ENCODE data around the gene ZBTB4.

Gene ZBTB4

GRCh38 chr17:7418472-7419152 lies 60.8 kb downstream of the ZBTB4 start:
- no peak for DNase-seq

- DNase-seq = no peak
These were observed 62.3 kb downstream of the ZBTB4 start for GRCh38 chr17:7417056-7417655.

DNA sequence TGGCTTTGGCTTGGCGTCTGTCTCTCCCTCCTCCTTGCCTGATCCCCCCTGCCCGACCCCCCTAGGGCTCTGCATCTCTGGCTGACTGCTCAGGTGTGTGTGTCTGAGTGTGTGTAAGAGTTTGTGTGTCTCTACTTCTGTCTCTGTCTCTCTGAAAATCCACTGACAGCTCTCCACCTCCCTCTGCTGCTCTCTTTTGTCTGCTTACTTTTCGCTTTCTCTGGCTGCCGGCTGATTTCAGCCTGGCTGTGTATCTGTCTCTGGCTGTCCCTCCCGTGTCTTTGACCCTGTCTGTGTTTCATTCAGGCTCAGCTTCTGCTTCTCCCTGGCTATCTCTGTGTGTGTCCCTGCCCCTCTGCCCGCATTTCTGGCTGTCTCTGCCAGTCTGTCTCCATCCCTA lies 63.1 kb downstream of the ZBTB4 start:
- no peak for DNase-seq

GRCh38 chr17:7415784-7416183 lies 63.6 kb downstream of the ZBTB4 start:
- DNase-seq = no peak

DNA sequence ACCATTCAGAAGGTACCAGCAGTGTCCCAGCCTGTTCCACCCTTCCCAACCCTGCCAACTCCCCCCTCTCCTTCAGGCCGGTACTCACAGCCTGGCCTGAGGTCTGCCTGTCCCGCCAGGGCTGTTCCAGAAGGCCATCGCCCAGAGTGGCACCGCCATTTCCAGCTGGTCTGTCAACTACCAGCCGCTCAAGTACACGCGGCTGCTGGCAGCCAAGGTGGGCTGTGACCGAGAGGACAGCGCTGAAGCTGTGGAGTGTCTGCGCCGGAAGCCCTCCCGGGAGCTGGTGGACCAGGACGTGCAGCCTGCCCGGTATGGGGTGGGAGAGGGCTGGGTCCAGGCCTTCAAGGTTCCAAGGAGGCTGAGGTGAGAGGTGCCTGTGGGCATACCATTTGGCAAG lies 64.6 kb downstream of the ZBTB4 start:
- DNase-seq = no peak

DNA sequence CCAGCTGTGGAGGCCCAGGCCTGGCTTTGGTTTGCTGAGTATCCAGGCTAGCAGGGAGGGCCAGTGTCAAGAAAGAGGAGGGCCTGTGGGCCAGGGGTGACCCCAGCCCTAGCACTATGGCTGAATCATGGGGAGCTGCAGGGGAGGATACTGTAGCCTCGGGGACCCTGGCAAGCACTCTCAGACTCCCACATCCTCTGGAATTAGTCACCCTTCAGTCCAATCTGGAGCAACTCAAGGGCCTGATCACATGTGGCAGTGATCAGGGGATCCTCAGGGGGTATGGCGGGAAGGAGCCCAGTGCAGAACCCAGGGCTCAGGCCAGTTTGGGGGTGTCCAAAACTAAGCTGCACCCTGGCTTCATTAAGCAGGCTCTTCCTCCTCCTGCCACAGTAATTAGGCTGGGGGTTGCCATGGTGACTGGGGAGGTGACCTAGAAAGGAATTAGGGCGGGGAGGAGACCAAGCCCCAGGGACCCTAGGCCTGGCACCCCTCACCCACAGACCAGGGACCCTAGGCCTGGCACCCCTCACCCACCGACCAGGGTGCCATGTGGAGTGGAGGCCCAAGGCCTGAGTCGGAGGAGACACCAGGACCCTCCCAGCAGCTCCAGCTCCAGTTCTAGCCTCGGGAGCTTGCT lies 66.0 kb downstream of the ZBTB4 start:
- DNase-seq = no peak

DNA sequence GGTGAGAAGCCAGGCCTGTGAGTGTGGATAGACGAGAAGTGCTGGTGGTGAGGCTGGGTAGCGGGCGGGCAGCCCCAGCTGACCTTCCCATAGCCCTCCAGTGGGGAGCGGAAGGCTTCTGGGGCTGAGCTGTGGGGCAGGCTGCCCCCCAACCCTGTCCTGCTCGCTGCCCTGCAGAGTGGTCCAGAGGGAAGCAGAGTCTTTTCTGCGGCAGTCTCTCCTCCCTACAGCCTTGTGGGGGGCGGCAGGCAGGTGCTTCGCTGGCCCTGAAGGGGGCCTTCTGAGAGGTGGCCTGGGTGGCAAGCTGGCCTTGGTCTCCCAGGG lies 68.0 kb downstream of the ZBTB4 start:
- DNase-seq = no peak

- no peak for DNase-seq
These were observed 68.6 kb downstream of the ZBTB4 start for GRCh38 chr17:7410634-7411426.

DNA sequence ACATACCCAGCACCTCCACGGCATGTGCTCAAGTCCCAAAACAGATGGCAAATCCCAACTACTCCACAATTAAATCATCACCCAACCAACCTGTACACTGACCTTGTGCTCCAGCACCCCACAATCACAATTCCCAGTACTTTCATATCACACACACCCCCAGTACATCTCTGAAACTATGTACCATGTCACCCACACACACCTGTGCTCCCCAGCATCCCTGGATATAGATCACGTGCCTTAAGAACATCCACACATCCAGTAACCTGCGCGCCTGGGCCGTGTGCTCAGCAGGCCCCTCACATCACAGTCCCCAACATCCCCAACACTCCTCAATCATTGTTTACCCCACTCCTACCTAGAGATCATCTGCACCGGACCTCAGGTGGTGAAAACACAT lies 69.7 kb downstream of the ZBTB4 start:
- DNase-seq = no peak

Measured in CD4-positive, alpha-beta T cell treated with Interleukin-1 beta for 1 hour (primary cell).